Raji (cell line): ENCODE data around the gene RIPOR2.

ENCODE experiments used
- POLR2A ChIP-seq: IDR thresholded peaks from 2 replicates; pipeline ENCODE4 v1.6.1; 2011; ENCODE audit warnings: low read depth, low read length, control low read depth; ENCODE audit not compliant: insufficient read depth

Gene RIPOR2

GRCh38 chr6:24859608-24860200, 76.1 kb downstream of the RIPOR2 start:
- no peak for TF ChIP-seq POLR2A

- TF ChIP-seq POLR2A: no peak
Observed at GRCh38 chr6:24859132-24859531, 76.6 kb downstream of the RIPOR2 start.

- TF ChIP-seq POLR2A: no peak
Observed at GRCh38 chr6:24858177-24858653, 77.5 kb downstream of the RIPOR2 start.

GRCh38 chr6:24856901-24857670, 78.7 kb downstream of the RIPOR2 start:
- no peak for TF ChIP-seq POLR2A

- no peak for TF ChIP-seq POLR2A
Observed at GRCh38 chr6:24856246-24856599, 79.5 kb downstream of the RIPOR2 start.

- TF ChIP-seq POLR2A: no peak
Observed at GRCh38 chr6:24855395-24856245, 80.1 kb downstream of the RIPOR2 start.

GRCh38 chr6:24854077-24854666, 81.6 kb downstream of the RIPOR2 start:
- no peak for TF ChIP-seq POLR2A

- TF ChIP-seq POLR2A: no peak
Observed at GRCh38 chr6:24851086-24851485, 84.7 kb downstream of the RIPOR2 start.

GRCh38 chr6:24849713-24850112, 86.0 kb downstream of the RIPOR2 start:
- no peak for TF ChIP-seq POLR2A

GRCh38 chr6:24848461-24848860, 87.3 kb downstream of the RIPOR2 start:
- TF ChIP-seq POLR2A: no peak

GRCh38 chr6:24847402-24847801, 88.4 kb downstream of the RIPOR2 start:
- no peak for TF ChIP-seq POLR2A

GRCh38 chr6:24845578-24845977, 90.2 kb downstream of the RIPOR2 start:
- TF ChIP-seq POLR2A: no peak

- no peak for TF ChIP-seq POLR2A
Observed at GRCh38 chr6:24844903-24845302, 90.9 kb downstream of the RIPOR2 start.

- no peak for TF ChIP-seq POLR2A
Observed at GRCh38 chr6:24844061-24844460, 91.7 kb downstream of the RIPOR2 start.

GRCh38 chr6:24840187-24840586, 95.6 kb downstream of the RIPOR2 start:
- no peak for TF ChIP-seq POLR2A
